ENCODE results near the gene STOX2. TPM values are rescaled to one million over a fixed set of nuclear protein-coding genes. Genes with fewer than 3 reads are reported as not detected.
A peak's percentile ranks its signal among the peaks of the same experiment; 100 is the strongest.

Gene STOX2
- polyA plus RNA-seq, 1 of the 3 experiments (the other 2 are of a cell fraction) = 0.16 TPM

DNA sequence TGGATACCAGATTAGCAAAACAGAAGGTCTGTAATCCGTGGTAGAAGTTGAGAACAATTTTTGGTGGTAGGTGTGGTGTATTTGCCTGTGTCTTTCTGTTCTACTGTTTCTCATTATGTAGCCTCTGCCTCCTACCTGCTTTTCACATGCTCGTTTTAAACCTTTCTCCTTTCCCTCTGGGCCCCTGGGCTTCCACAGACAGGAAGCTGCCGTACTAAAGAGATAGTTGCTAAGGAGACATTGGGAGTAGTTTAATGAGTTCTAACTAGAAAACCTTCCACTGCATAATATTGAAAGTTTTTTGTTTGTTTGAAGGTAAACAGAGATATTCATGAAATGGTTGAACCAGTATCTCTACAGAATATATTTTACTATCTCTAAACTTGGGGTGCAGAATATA lies 107.8 kb downstream of the STOX2 start:
- Histone ChIP-seq H3K36me3 (replicated peaks in 1 of 2; ENCODE audit: control insufficient read depth in 1 of 2, insufficient read depth in 2 of 2, low read length in 1 of 2) (peaks cover 0 to 3% of the 10 kb centered on the region in 2 experiments), H3K27me3 (ENCODE audit: insufficient read depth) (no peaks in the 10 kb centered on the region), H3K4me2 (no peak overlapping the region), H4K20me1 (ENCODE audit: insufficient read depth) (no peaks in the 10 kb centered on the region), H3K9ac (no peak overlapping the region), H3K4me1 (ENCODE audit: control insufficient read depth in 1 of 2, insufficient read depth in 2 of 2, low read depth in 1 of 2, low read length in 1 of 2) (peaks cover 0 to 49% of the 10 kb centered on the region in 2 experiments; a peak in 2 of 4 replicates), H3F3A (replicated peaks; ENCODE audit: insufficient read depth) (no peaks in the 10 kb centered on the region), H3K9me3 (no peaks in the 10 kb centered on the region), H3K27ac (ENCODE audit: low read depth in 2 of 2, low read length in 1 of 2) (peak overlapping the region in 1 of 2 experiments; percentile 99; a peak in 2 of 4 replicates), H3K79me2 (ENCODE audit: insufficient read depth) (no peaks in the 10 kb centered on the region), H3K4me3 (ENCODE audit: low read depth in 2 of 2, low read length in 1 of 2) (no peak overlapping the region), H3K9me2 (no peaks in the 10 kb centered on the region), H2AFZ (ENCODE audit: low read depth) (no peak overlapping the region)
- POLR2A ChIA-PET = interaction anchor here (1.3 to 1.5 kb wide), 2 partner anchors 25 to 52 kb away, joined by 3 read pairs; no protein-coding TSS in a partner anchor
- CTCF ChIA-PET = interaction anchor here (1.5 to 2.2 kb wide), 2 partner anchors 25 to 108 kb away, joined by 4 to 5 read pairs; partner anchors contain the start of gene STOX2
- 24% methylated on average over 3 of the region's 3 CpGs for WGBS (ENCODE audit: low lambda C conversion rate)
- DNase-seq = peak; percentile 69
- TF ChIP-seq RFX5 (IDR thresholded peaks at IDR 0.05; ENCODE audit: low read length) (peak; percentile 81), MEF2A (IDR thresholded peaks at IDR 0.05; ENCODE audit: borderline replicate concordance, low read depth) (no peak), RCOR1 (IDR thresholded peaks at IDR 0.05; ENCODE audit: low read length) (0 out of 2 replicates have a peak, but pooled peaks have one; percentile 10), RAD21 (IDR thresholded peaks at IDR 0.05; ENCODE audit: low read length) (peak; percentile 22), MXI1 (IDR thresholded peaks at IDR 0.05; ENCODE audit: low read depth, low read length) (peak; percentile 58; the same call in 1 of the 2 replicates), EP300 (IDR thresholded peaks at IDR 0.05; ENCODE audit: borderline replicate concordance in 1 of 2, low read depth in 1 of 2, low read length in 1 of 2) (peak in 1 of 2 experiments; percentile 43; a peak in 1 of 4 replicates), GATA2 (CRISPR knock-in tag; IDR thresholded peaks at IDR 0.05) (peak; percentile 74), EZH2phosphoT487 (IDR thresholded peaks at IDR 0.05; ENCODE audit: borderline replicate concordance, low read depth) (no peak)
- TF ChIP-seq, protein P1, sequence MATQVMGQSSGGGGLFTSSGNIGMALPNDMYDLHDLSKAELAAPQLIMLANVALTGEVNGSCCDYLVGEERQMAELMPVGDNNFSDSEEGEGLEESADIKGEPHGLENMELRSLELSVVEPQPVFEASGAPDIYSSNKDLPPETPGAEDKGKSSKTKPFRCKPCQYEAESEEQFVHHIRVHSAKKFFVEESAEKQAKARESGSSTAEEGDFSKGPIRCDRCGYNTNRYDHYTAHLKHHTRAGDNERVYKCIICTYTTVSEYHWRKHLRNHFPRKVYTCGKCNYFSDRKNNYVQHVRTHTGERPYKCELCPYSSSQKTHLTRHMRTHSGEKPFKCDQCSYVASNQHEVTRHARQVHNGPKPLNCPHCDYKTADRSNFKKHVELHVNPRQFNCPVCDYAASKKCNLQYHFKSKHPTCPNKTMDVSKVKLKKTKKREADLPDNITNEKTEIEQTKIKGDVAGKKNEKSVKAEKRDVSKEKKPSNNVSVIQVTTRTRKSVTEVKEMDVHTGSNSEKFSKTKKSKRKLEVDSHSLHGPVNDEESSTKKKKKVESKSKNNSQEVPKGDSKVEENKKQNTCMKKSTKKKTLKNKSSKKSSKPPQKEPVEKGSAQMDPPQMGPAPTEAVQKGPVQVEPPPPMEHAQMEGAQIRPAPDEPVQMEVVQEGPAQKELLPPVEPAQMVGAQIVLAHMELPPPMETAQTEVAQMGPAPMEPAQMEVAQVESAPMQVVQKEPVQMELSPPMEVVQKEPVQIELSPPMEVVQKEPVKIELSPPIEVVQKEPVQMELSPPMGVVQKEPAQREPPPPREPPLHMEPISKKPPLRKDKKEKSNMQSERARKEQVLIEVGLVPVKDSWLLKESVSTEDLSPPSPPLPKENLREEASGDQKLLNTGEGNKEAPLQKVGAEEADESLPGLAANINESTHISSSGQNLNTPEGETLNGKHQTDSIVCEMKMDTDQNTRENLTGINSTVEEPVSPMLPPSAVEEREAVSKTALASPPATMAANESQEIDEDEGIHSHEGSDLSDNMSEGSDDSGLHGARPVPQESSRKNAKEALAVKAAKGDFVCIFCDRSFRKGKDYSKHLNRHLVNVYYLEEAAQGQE (IDR thresholded peaks at IDR 0.05; ENCODE audit: low read depth, low read length) = no peak

DNA sequence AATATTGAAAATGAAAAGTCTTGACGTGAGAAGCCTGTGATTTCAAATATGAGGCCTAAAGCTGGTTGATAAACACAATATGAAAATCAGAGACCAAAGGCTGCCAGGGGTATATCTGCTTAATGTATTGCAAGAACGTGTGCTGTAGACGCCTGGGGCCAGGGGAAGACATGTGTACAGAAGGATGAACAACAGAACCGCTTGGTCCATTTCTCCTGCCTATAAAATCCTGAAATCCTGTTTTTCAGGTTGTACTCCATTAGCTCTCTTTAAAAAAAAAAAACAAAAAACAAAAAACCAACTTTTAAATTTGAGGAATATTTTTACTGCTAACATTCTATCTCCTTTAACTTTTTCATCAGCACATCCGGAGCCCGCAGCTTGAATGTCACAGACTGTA lies 109.2 kb downstream of the STOX2 start:
- no peaks in the 10 kb centered on the region for H3K27me3 ChIP-seq (ENCODE audit: insufficient read depth)
- H4K20me1 ChIP-seq (ENCODE audit: insufficient read depth) = no peaks in the 10 kb centered on the region
- H3K36me3 ChIP-seq (replicated peaks in 1 of 2; ENCODE audit: control insufficient read depth in 1 of 2, insufficient read depth in 2 of 2, low read length in 1 of 2) = peaks cover 0 to 4% of the 10 kb centered on the region in 2 experiments
- no peak overlapping the region for H3K4me3 ChIP-seq (ENCODE audit: low read depth in 2 of 2, low read length in 1 of 2)
- H2AFZ ChIP-seq (ENCODE audit: low read depth) = no peak overlapping the region
- no peak overlapping the region for H3K9ac ChIP-seq
- WGBS (ENCODE audit: low lambda C conversion rate) = 67% methylated on average over 6 of the region's 6 CpGs
- peak; percentile 30 for DNase-seq
- H3F3A ChIP-seq (replicated peaks; ENCODE audit: insufficient read depth) = no peaks in the 10 kb centered on the region
- peaks cover 0 to 51% of the 10 kb centered on the region in 2 experiments; a peak in 2 of 4 replicates for H3K4me1 ChIP-seq (ENCODE audit: control insufficient read depth in 1 of 2, insufficient read depth in 2 of 2, low read depth in 1 of 2, low read length in 1 of 2)
- H3K27ac ChIP-seq (ENCODE audit: low read depth in 2 of 2, low read length in 1 of 2) = peak overlapping the region in 1 of 2 experiments; percentile 99; a peak in 2 of 4 replicates
- H3K4me2 ChIP-seq = no peak overlapping the region
- POLR2A ChIA-PET = interaction anchor here (0.6 to 1.7 kb wide), 3 partner anchors 27 to 107 kb away, joined by 3 to 4 read pairs (median 3); no protein-coding TSS in a partner anchor
- no peaks in the 10 kb centered on the region for H3K9me3 ChIP-seq
- no peaks in the 10 kb centered on the region for H3K9me2 ChIP-seq
- CTCF ChIA-PET = interaction anchor here (0.7 to 2.2 kb wide), 3 partner anchors 109 to 154 kb away, joined by 3 to 5 read pairs (median 4); partner anchors contain the start of gene STOX2
- H3K79me2 ChIP-seq (ENCODE audit: insufficient read depth) = no peaks in the 10 kb centered on the region
- TF ChIP-seq RXRA (IDR thresholded peaks at IDR 0.05; ENCODE audit: borderline replicate concordance, low read depth) (no peak), EP300 (IDR thresholded peaks at IDR 0.05; ENCODE audit: borderline replicate concordance in 1 of 2, low read depth in 1 of 2, low read length in 1 of 2) (no peak; a peak in 1 of 4 replicates), TAF1 (IDR thresholded peaks at IDR 0.05; ENCODE audit: borderline replicate concordance, low read depth, low read length) (no peak), MXI1 (IDR thresholded peaks at IDR 0.05; ENCODE audit: low read depth, low read length) (no peak), RCOR1 (IDR thresholded peaks at IDR 0.05; ENCODE audit: low read length) (no peak), NRF1 (IDR thresholded peaks at IDR 0.05; ENCODE audit: low read depth, low read length) (no peak)
- TF ChIP-seq, protein P2, sequence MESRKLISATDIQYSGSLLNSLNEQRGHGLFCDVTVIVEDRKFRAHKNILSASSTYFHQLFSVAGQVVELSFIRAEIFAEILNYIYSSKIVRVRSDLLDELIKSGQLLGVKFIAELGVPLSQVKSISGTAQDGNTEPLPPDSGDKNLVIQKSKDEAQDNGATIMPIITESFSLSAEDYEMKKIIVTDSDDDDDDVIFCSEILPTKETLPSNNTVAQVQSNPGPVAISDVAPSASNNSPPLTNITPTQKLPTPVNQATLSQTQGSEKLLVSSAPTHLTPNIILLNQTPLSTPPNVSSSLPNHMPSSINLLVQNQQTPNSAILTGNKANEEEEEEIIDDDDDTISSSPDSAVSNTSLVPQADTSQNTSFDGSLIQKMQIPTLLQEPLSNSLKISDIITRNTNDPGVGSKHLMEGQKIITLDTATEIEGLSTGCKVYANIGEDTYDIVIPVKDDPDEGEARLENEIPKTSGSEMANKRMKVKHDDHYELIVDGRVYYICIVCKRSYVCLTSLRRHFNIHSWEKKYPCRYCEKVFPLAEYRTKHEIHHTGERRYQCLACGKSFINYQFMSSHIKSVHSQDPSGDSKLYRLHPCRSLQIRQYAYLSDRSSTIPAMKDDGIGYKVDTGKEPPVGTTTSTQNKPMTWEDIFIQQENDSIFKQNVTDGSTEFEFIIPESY (IDR thresholded peaks at IDR 0.05; ENCODE audit: borderline replicate concordance, low read depth) = no peak
- TF ChIP-seq, protein P1 (IDR thresholded peaks at IDR 0.05; ENCODE audit: low read depth, low read length) = no peak
- TF ChIP-seq, protein P3, sequence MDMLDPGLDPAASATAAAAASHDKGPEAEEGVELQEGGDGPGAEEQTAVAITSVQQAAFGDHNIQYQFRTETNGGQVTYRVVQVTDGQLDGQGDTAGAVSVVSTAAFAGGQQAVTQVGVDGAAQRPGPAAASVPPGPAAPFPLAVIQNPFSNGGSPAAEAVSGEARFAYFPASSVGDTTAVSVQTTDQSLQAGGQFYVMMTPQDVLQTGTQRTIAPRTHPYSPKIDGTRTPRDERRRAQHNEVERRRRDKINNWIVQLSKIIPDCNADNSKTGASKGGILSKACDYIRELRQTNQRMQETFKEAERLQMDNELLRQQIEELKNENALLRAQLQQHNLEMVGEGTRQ (IDR thresholded peaks at IDR 0.05; ENCODE audit: borderline replicate concordance, low read depth, low read length) = no peak

All from SK-N-SH (cell line).